Astrocyte of the spinal cord (primary cell): ENCODE measurements around the gene KRTAP19-5.
"Not testable (repeated sequence)": the region's sequence is repeated elsewhere in the genome, so short reads cannot be mapped to it uniquely, and the experiment has no call there.

ENCODE experiments used
- DNase-seq: peaks from one replicate; pipeline ENCODE4 v3.0.0; 2011; ENCODE audit warnings: low read depth, low spot score
- H3K4me3 ChIP-seq: 2 replicates; pipeline ENCODE4 v1.5.1; 2011; ENCODE audit warnings: low read depth, mild to moderate bottlenecking, low read length, moderate library complexity
- in situ Hi-C: cut with HindIII; loops from 2 replicates; pipeline ENCODE4 v1.10.0; 2017; ENCODE audit warnings: low sequenced_read_pairs
- TF ChIP-seq, protein P1 (sequence below): IDR thresholded peaks from 2 replicates; pipeline ENCODE4 v1.5.1; 2012; ENCODE audit warnings: low read depth, mild to moderate bottlenecking, low read length, inconsistent platforms

Gene KRTAP19-5

DNA sequence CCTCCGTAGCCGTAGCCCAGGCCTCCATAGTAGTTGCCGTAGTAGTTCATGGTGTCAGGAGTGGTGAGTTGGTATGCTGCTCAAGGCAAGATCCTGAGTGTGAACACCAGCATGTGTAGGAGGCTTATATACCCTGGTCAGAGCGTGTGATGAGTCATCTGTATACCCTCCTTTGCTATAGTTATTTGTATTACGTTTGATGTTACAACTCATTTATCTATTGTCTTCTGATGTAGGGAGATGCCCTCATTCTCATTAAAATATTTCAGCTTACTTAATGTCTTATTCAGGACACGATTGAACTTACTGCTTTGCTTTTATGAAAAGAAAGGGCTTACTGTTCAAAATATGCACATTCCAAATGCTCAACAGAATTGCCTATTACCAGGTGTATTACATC, at the start of gene KRTAP19-5:
KRTAP19-5 (minus strand) TSS at position 101 of the 400 bp plus-strand sequence; CDS start at position 50, 51 bp downstream.
- DNase-seq, result no peak

DNA sequence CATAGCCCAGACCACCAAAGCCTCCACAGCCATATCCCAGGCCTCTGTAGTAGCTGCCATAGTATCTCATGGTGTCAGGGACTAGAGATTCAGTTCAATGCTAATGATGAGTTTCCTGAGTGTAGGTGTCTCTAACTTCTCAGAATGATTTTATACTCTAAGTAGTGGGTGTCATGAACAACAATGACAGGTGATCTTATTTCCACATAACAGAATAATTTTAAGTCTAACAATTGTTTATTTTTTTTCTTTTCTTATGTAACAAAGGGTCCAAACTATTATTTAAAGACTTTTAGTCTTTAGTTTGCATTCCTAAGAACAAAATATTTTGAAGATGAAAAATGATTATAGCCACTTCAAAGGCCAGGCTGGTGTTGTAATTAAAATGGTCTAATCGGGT, 39.8 kb upstream of the KRTAP19-5 start, which contains the start of gene KRTAP19-6:
KRTAP19-6 (minus strand) TSS at position 101 of the 400 bp plus-strand sequence; CDS start at position 70, 31 bp downstream.
- H3K4me3 ChIP-seq, result no peak within 1 kb of the TSS
- DNase-seq, result no peak
- in situ Hi-C loops, result no loop called here
- TF ChIP-seq, protein P1, sequence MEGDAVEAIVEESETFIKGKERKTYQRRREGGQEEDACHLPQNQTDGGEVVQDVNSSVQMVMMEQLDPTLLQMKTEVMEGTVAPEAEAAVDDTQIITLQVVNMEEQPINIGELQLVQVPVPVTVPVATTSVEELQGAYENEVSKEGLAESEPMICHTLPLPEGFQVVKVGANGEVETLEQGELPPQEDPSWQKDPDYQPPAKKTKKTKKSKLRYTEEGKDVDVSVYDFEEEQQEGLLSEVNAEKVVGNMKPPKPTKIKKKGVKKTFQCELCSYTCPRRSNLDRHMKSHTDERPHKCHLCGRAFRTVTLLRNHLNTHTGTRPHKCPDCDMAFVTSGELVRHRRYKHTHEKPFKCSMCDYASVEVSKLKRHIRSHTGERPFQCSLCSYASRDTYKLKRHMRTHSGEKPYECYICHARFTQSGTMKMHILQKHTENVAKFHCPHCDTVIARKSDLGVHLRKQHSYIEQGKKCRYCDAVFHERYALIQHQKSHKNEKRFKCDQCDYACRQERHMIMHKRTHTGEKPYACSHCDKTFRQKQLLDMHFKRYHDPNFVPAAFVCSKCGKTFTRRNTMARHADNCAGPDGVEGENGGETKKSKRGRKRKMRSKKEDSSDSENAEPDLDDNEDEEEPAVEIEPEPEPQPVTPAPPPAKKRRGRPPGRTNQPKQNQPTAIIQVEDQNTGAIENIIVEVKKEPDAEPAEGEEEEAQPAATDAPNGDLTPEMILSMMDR, result no peak

More for the DNA sequence above, at the start of gene KRTAP19-5:
- TF ChIP-seq, protein P1, result no peak
- no peak within 1 kb of the TSS for H3K4me3 ChIP-seq
- in situ Hi-C loops, result no loop called here

DNA sequence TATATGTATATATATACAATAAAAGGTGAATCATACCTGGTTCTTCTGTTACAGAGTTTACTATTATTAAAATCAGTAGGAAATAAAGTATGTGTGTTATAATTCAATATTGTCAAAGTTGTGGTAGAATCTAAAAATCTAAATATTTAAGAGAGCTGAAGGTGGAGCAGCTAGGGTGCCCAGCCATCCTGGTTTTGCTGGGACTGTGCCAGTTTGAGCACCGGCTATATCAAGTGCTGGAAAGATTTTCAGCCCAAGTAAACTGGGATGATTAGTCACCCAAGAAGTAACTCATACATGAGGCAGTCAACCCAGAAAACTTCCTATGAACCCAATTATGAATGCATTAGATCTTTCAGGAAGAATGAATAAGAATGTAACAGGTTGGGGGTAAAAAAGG, 16.9 kb upstream of the KRTAP19-5 start:
- no peak for DNase-seq
- in situ Hi-C loops, result no loop called here
- no peak overlapping the region for H3K4me3 ChIP-seq
- TF ChIP-seq, protein P1, result no peak

DNA sequence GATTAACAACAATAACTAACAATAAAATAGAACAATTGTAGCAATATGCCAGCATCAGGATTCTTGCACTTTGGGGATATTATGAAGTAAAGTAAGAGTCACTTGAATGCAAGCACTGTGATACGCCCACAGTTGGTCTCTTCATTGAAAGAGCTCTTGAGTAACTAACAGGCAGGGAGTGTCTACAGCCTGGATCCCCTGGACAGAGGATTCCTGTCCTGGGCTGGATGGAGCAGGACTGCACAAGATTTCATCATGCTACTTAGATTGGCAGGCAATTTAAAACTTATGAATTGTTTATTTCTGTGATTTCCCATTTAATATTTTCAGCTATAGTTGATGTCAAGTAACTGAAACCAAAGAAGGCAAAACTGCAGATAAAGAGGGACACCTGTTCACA, 13.7 kb upstream of the KRTAP19-5 start:
- DNase-seq, result no peak
- in situ Hi-C loops, result no loop called here
- TF ChIP-seq, protein P1, result no peak
- H3K4me3 ChIP-seq, result no peak overlapping the region

DNA sequence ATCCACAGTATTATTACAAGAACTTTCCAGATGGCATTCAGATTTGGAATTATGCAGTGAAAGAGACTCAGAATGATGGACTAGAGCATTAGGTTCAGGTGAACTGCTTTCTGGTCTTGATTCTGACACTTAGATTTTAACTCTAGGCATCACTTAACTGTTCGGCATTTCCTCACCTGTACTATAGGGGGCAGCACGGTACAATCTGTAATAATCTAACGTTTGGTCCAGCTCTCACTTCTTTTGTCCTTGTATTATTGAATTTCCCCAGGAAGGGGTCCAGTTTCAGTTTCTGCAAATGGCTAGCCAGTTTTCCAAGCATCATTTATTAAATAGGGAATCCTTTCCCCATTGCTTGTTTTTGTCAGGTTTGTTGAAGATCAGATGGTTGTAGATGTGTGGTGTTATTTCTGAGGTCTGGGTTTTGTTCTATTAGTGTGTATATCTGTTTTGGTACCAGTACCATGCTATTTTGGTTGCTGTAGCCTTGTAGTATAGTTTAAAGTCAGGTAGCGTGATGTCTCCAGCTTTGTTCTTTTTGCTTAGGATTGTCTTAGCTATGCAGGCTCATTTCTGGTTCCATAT, 3.8 kb upstream of the KRTAP19-5 start:
- in situ Hi-C loops, H3K4me3 ChIP-seq, DNase-seq: not testable (repeated sequence)

DNA sequence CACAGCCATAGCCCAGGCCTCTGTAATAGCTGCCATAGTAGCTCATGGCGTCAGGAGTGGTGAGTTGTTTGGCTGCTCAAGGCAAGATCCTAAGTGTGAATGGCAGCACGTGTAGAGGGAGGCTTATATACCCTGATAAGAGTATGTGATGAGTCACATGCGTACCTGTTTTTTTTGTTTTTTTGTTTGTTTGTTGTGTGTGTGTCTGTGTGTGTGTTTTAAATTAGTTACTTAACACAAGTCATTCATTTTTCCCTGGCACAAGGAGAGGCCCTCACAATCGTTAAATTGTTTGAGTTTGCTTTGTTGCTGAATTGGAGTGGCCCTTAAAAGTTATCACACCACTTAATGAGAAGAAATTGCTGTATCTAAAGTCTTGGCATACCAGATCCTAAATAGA, 4.9 kb downstream of the KRTAP19-5 start, which contains the start of gene KRTAP19-4:
KRTAP19-4 (minus strand) TSS at position 101 of the 400 bp plus-strand sequence; CDS start at position 46, 55 bp downstream.
- in situ Hi-C loops, result no loop called here
- H3K4me3 ChIP-seq, result no peak within 1 kb of the TSS
- TF ChIP-seq, protein P1, result no peak
- DNase-seq, result no peak

DNA sequence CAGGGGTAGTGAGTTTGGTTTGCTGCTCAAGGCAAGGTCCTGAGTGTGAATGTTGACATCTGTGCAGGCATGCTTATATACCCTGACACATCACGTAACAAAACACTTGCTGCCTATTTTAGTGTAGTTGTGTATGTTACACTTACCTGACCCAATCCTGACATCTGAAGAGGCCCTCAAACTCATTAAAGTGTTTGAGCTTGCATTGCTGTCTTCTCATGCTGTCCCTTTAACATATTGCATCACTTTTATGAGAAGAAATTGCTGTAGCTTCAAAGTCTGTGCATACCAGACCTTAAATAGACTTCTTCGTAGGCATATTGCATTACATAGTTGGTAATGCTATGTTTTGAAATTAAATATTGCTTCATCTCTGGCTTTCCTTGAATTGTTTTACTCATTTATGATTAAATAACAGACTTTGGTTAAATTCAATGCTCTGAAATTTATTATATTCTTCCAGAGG, 9.9 kb downstream of the KRTAP19-5 start, which contains the start of gene KRTAP19-3:
KRTAP19-3 (minus strand) TSS at position 51 of the 466 bp plus-strand sequence. CDS start 56 bp downstream, outside the sequence.
- TF ChIP-seq, protein P1, result no peak
- DNase-seq, result no peak
- in situ Hi-C loops, result no loop called here
- no peak within 1 kb of the TSS for H3K4me3 ChIP-seq
